IMR-90 (cell line): Measurements from ENCODE around the gene MARK2. TPM values are rescaled to one million over a fixed set of nuclear protein-coding genes. Genes with fewer than 3 reads are reported as not detected.

ENCODE experiments used
- ATAC-seq: fragments of 200-7000 bp; cut with Tn5 transposase; 2 replicates; pipeline ENCODE4 v1.9.1; 2020; ENCODE audit warnings: low read depth, mild to moderate bottlenecking, moderate library complexity
- BruUV-seq: library from RNA; stranded (reverse); fragments of 400-500 nt; replicated peaks from 2 replicates; lab custom pipeline; 2021; lab: Mats Ljungman, UMichigan
- CTCF ChIA-PET: fragments of 300-600 bp; formaldehyde crosslinking; extraction: SDS; loops from one replicate; lab custom pipeline; 2021; ENCODE audit warnings: antibody characterized with exemption; lab: Yijun Ruan, JAX
- POLR2A ChIA-PET: fragments of 300-600 bp; sonication (Branson Sonifier 250); formaldehyde crosslinking; loops from one replicate; lab custom pipeline; 2022; ENCODE audit warnings: antibody characterized with exemption; ENCODE audit not compliant: unreplicated experiment; lab: Charles Lee
- DNase-seq: peaks from one replicate; pipeline ENCODE4 v3.0.0; 2013
- H2AFZ ChIP-seq: replicated peaks from 2 replicates; pipeline ENCODE3; 2013; ENCODE audit warnings: low read length, mild to moderate bottlenecking; ENCODE audit not compliant: poor library complexity
- H2AK5ac ChIP-seq: 2 replicates; pipeline ENCODE4 v1.6.1; 2013; ENCODE audit warnings: low read depth, low read length, inconsistent platforms
- H2AK9ac ChIP-seq: replicated peaks from 2 replicates; pipeline ENCODE3; 2013; ENCODE audit warnings: mild to moderate bottlenecking, low read depth, low read length, moderate library complexity; ENCODE audit not compliant: poor library complexity
- H2BK120ac ChIP-seq: 2 replicates; pipeline ENCODE4 v1.6.1; 2013; ENCODE audit warnings: low read depth, low read length, inconsistent platforms
- H2BK15ac ChIP-seq: 3 replicates; pipeline ENCODE4 v1.6.1; 2013; ENCODE audit warnings: low read depth, low read length, inconsistent platforms
- H2BK20ac ChIP-seq: 2 replicates; pipeline ENCODE4 v1.6.1; 2013; ENCODE audit warnings: low read depth, mild to moderate bottlenecking, inconsistent platforms, low read length, moderate library complexity
- H2BK5ac ChIP-seq: 2 replicates; pipeline ENCODE4 v1.6.1; 2013; ENCODE audit warnings: mild to moderate bottlenecking, low read depth, low read length, inconsistent platforms; ENCODE audit not compliant: poor library complexity, severe bottlenecking
- H3K14ac ChIP-seq: replicated peaks from 2 replicates; pipeline ENCODE4 v1.6.1; 2013; ENCODE audit warnings: low read depth, low read length, inconsistent platforms
- H3K18ac ChIP-seq: 2 replicates; pipeline ENCODE4 v1.6.1; 2013; ENCODE audit warnings: low read depth, low read length, control low read depth
- H3K23ac ChIP-seq: 2 replicates; pipeline ENCODE4 v1.6.1; 2013; ENCODE audit warnings: low read depth, low read length, inconsistent platforms
- H3K27ac ChIP-seq: 2 replicates; pipeline ENCODE4 v1.5.1; 2013; ENCODE audit warnings: mild to moderate bottlenecking, control low read depth, low read length; ENCODE audit not compliant: insufficient read depth
- H3K27me3 ChIP-seq: 2 replicates; pipeline ENCODE4 v1.6.1; 2013; ENCODE audit warnings: low read length; ENCODE audit not compliant: control insufficient read depth, insufficient read depth
- H3K36me3 ChIP-seq: 2 replicates; pipeline ENCODE4 v1.6.1; 2013; ENCODE audit warnings: low read length, mixed read lengths; ENCODE audit not compliant: control insufficient read depth, insufficient read depth
- H3K4ac ChIP-seq: 2 replicates; pipeline ENCODE4 v1.6.1; 2013; ENCODE audit warnings: low read depth, low read length, inconsistent platforms
- H3K4me1 ChIP-seq: 2 replicates; pipeline ENCODE4 v1.6.1; 2013; ENCODE audit warnings: low read length, mixed read lengths; ENCODE audit not compliant: control insufficient read depth, insufficient read depth
- H3K4me2 ChIP-seq: 2 replicates; pipeline ENCODE4 v1.6.1; 2013; ENCODE audit warnings: low read depth, mild to moderate bottlenecking, control low read depth, low read length, moderate library complexity
- H3K4me3 ChIP-seq: 2 replicates; pipeline ENCODE4 v1.5.1; 2013; ENCODE audit warnings: low read depth, mild to moderate bottlenecking, control low read depth, low read length, moderate library complexity; ENCODE audit not compliant: insufficient read depth
- H3K56ac ChIP-seq: 2 replicates; pipeline ENCODE4 v1.6.1; 2013; ENCODE audit warnings: low read length, inconsistent platforms; ENCODE audit not compliant: insufficient read depth; ENCODE audit errors: extremely low read depth
- H3K79me1 ChIP-seq, 2 experiments: 2 replicates each; pipeline ENCODE4 v1.6.1; 2013; ENCODE audit warnings: low read length in 2 of 2, inconsistent platforms in 1 of 2, low read depth in 1 of 2
- H3K9ac ChIP-seq: 2 replicates; pipeline ENCODE4 v1.6.1; 2013; ENCODE audit warnings: low read depth, low read length, control low read depth
- H3K9me1 ChIP-seq: 2 replicates; pipeline ENCODE4 v1.6.1; 2013; ENCODE audit warnings: low read length, inconsistent platforms; ENCODE audit not compliant: insufficient read depth
- H3K9me3 ChIP-seq: 2 replicates; pipeline ENCODE4 v1.6.1; 2013; ENCODE audit warnings: low read length; ENCODE audit not compliant: control insufficient read depth, insufficient read depth
- H4K20me1 ChIP-seq: 2 replicates; pipeline ENCODE4 v1.6.1; 2013; ENCODE audit warnings: low read length, inconsistent platforms; ENCODE audit not compliant: insufficient read depth
- H4K5ac ChIP-seq: 2 replicates; pipeline ENCODE4 v1.6.1; 2013; ENCODE audit warnings: mild to moderate bottlenecking, low read depth, low read length, control low read depth
- H4K8ac ChIP-seq, 2 experiments: 2 replicates each; pipeline ENCODE4 v1.6.1; 2013; ENCODE audit warnings: low read depth in 2 of 2, low read length in 2 of 2, control low read depth in 1 of 2, inconsistent platforms in 1 of 2
- H4K91ac ChIP-seq: 2 replicates; pipeline ENCODE4 v1.6.1; 2013; ENCODE audit warnings: low read depth, low read length, inconsistent platforms; ENCODE audit not compliant: insufficient read depth
- BHLHE40 ChIP-seq: fragments of 150-350 bp; IDR thresholded peaks from 2 replicates; pipeline ENCODE4 v1.6.1; 2016; ENCODE audit warnings: mild to moderate bottlenecking, low read depth, low read length
- MXI1 ChIP-seq: IDR thresholded peaks from 2 replicates; pipeline ENCODE4 v1.6.1; 2012; ENCODE audit warnings: low read depth, mild to moderate bottlenecking, low read length, moderate library complexity, borderline replicate concordance
- RAD21 ChIP-seq: IDR thresholded peaks from 2 replicates; pipeline ENCODE4 v1.6.1; 2012; ENCODE audit warnings: low read length, improper control_type of control experiment
- WGBS, 2 experiments: methylation state at CpG; one replicate each; pipeline versions ENCODE4 v1.1.5 to v1.1.7; 2013; ENCODE audit warnings: missing lambda C conversion rate in 2 of 2; ENCODE audit not compliant: insufficient read length in 1 of 2; ENCODE audit errors: extremely low coverage in 2 of 2; 5-methylcytosine and 5-hydroxymethylcytosine counted together
- dilution Hi-C: fragments of 300-500 bp; cut with HindIII; formaldehyde crosslinking; loops from one replicate; pipeline ENCODE4 v1.14.3; 2018; ENCODE audit warnings: low sequenced_read_pairs; ENCODE audit not compliant: unreplicated experiment
- in situ Hi-C: fragments of 300-500 bp; cut with MboI; formaldehyde crosslinking; loops from 3 replicates; pipeline ENCODE4 v1.14.3; 2019; ENCODE audit warnings: low sequenced_read_pairs, inconsistent platforms, mixed read lengths
- intact Hi-C: fragments of 100-400 bp; cut with micrococcal nuclease; formaldehyde crosslinking; loops from 2 replicates; pipeline ENCODE4 v1.10.0; 2022
- polyA plus RNA-seq, 3 experiments: library from polyadenylated mRNA; depleted of rRNA; stranded (reverse); fragments of >200 nt; gene quantifications; 2 replicates each; pipeline ENCODE4 v1.2.3, GENCODE V29; 2012; ENCODE audit warnings: low replicate concordance in 1 of 3
- total RNA-seq: library from RNA; depleted of rRNA; stranded (reverse); fragments of >200 nt; gene quantifications from 2 replicates; pipeline ENCODE4 v1.2.3, GENCODE V29; 2012

Gene MARK2
- total and polyA plus RNA-seq, 2 of the 4 experiments (the other 2 are of a cell fraction), result 6.6 to 17.3 TPM

GRCh38 chr11:63931876-63932275, 93.0 kb downstream of the MARK2 start:
- Histone ChIP-seq H3K23ac (no peak overlapping the region), H4K20me1 (no peaks in the 10 kb centered on the region), H3K4ac (no peak overlapping the region), H3K9ac (no peak overlapping the region), H2BK20ac (no peak overlapping the region), H4K91ac (no peak overlapping the region), H3K27ac (no peak overlapping the region), H4K8ac (no peak overlapping the region), H3K56ac (no peak overlapping the region), H2AK9ac (no peak overlapping the region), H2AFZ (no peak overlapping the region), H2BK15ac (no peak overlapping the region), H3K9me3 (no peaks in the 10 kb centered on the region), H3K36me3 (no peaks in the 10 kb centered on the region), H2BK120ac (no peak overlapping the region), H3K4me1 (no peaks in the 10 kb centered on the region), H2BK5ac (no peak overlapping the region), H4K5ac (no peak overlapping the region), H3K4me2 (no peak overlapping the region), H3K79me1 (no peaks in the 10 kb centered on the region), H3K27me3 (peaks cover 4% of the 10 kb centered on the region), H3K18ac (no peak overlapping the region), H2AK5ac (no peak overlapping the region), H3K14ac (no peak overlapping the region), H3K9me1 (no peaks in the 10 kb centered on the region), H3K4me3 (no peak overlapping the region)
- ChIA-PET POLR2A (no interaction called here), CTCF (interaction anchor here (0.9 kb wide), 1 partner anchor 14 kb away, joined by 5 read pairs; no protein-coding TSS in a partner anchor)
- no TSS peak for BruUV-seq
- dilution Hi-C loops, result no loop called here
- 65% methylated on average over 4 of the region's 12 CpGs; no CpG with 5 or more reads in 1 of the 2 experiments for WGBS, 2 experiments
- TF ChIP-seq BHLHE40 (no peak), MXI1 (no peak), RAD21 (no peak)
- DNase-seq (no peak), ATAC-seq (no peak)
- in situ Hi-C loops, result loop anchor here (25.0 kb wide), 1 partner anchor 445 kb away; the partner anchor contains the start of gene PLAAT5
- intact Hi-C loops, result no loop called here
